Loucy (cell line): ENCODE measurements around the gene FGD5.

ENCODE experiments used
- H2AFZ ChIP-seq: fragments of 200-600 bp; sonication (generic); 2 replicates; pipeline ENCODE4 v1.6.0; 2016; ENCODE audit warnings: antibody characterized with exemption, mild to moderate bottlenecking, low read length, moderate library complexity
- H3F3A ChIP-seq: fragments of 200-600 bp; 2 replicates; pipeline ENCODE4 v1.6.0; 2016; ENCODE audit warnings: antibody characterized with exemption, low read depth, mild to moderate bottlenecking
- H3K27me3 ChIP-seq: fragments of 200-600 bp; sonication (generic); 2 replicates; pipeline ENCODE4 v1.6.1; 2014; ENCODE audit warnings: low read length, mild to moderate bottlenecking; ENCODE audit not compliant: insufficient read depth, poor library complexity, severe bottlenecking
- H3K36me3 ChIP-seq: fragments of 200-600 bp; sonication (generic); 2 replicates; pipeline ENCODE4 v1.6.1; 2016; ENCODE audit warnings: low read length; ENCODE audit not compliant: insufficient read depth
- H3K4me1 ChIP-seq: fragments of 200-600 bp; sonication (generic); 2 replicates; pipeline ENCODE4 v1.5.1; 2014; ENCODE audit warnings: low read length, mild to moderate bottlenecking; ENCODE audit not compliant: insufficient read depth, poor library complexity, severe bottlenecking
- H3K4me2 ChIP-seq: fragments of 200-600 bp; sonication (generic); 2 replicates; pipeline ENCODE4 v1.6.0; 2014; ENCODE audit warnings: antibody characterized with exemption, low read length, low read depth, mild to moderate bottlenecking; ENCODE audit not compliant: poor library complexity, severe bottlenecking
- H3K4me3 ChIP-seq: fragments of 200-600 bp; sonication (generic); 2 replicates; pipeline ENCODE4 v1.5.1; 2014; ENCODE audit warnings: low read length, mild to moderate bottlenecking, mixed read lengths; ENCODE audit not compliant: poor library complexity, severe bottlenecking
- H3K79me2 ChIP-seq: fragments of 200-600 bp; sonication (generic); 2 replicates; pipeline ENCODE4 v1.6.1; 2014; ENCODE audit warnings: low read length; ENCODE audit not compliant: insufficient read depth
- H3K9ac ChIP-seq: fragments of 200-600 bp; sonication (generic); 2 replicates; pipeline ENCODE4 v1.6.0; 2014; ENCODE audit warnings: mild to moderate bottlenecking, low read depth, low read length, moderate library complexity; ENCODE audit not compliant: poor library complexity, severe bottlenecking
- H3K9me2 ChIP-seq: fragments of 200-600 bp; sonication (generic); replicated peaks from 2 replicates; pipeline ENCODE4 v1.6.1; 2016; ENCODE audit warnings: low read depth, low read length, mixed read lengths
- H3K9me3 ChIP-seq: fragments of 200-600 bp; sonication (generic); 2 replicates; pipeline ENCODE4 v1.6.1; 2014; ENCODE audit warnings: mild to moderate bottlenecking, antibody characterized with exemption, low read length, low read depth; ENCODE audit not compliant: insufficient read depth
- H4K20me1 ChIP-seq: fragments of 200-600 bp; sonication (generic); 2 replicates; pipeline ENCODE4 v1.6.0; 2014; ENCODE audit warnings: antibody characterized with exemption, low read length, mild to moderate bottlenecking; ENCODE audit not compliant: insufficient read depth, poor library complexity, severe bottlenecking
- CTCF ChIP-seq: fragments of 200-600 bp; sonication (generic); conservative IDR thresholded peaks from 2 replicates; pipeline ENCODE4 v1.5.1; 2014; ENCODE audit warnings: mild to moderate bottlenecking, antibody characterized with exemption, low read length
- EZH2phosphoT487 ChIP-seq: fragments of 200-600 bp; IDR thresholded peaks from 2 replicates; pipeline ENCODE4 v1.6.1; 2018; ENCODE audit warnings: antibody characterized with exemption, mild to moderate bottlenecking, moderate library complexity, borderline replicate concordance

The FGD5 gene

DNA sequence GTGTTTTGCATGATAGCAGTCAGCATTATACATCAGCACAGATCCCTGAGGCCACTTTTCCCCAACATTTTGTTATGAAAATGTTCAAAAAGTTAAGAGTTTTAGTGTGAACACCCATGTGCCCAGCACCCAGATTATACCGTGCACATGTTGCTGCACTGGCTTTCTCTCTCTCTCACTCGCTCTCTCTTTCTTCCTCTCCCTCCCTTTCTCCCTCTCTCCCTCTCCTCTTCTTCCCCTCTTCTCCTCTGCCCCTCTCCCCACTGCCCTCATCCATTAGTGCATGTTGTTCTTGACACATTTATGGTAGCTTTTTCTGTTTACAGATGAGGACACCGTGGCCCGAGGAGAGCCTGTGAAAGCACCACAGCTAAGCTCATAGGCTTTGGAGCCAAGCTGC, 7.3 kb downstream of the FGD5 start:
- H3K27me3 ChIP-seq, result no peaks in the 10 kb centered on the region
- no peaks in the 10 kb centered on the region for H3K9me2 ChIP-seq
- no peaks in the 10 kb centered on the region for H4K20me1 ChIP-seq
- no peaks in the 10 kb centered on the region for H3K79me2 ChIP-seq
- no peaks in the 10 kb centered on the region for H3K4me1 ChIP-seq
- no peaks in the 10 kb centered on the region for H3F3A ChIP-seq
- H3K36me3 ChIP-seq, result no peaks in the 10 kb centered on the region
- no peak overlapping the region for H3K4me2 ChIP-seq
- no peak overlapping the region for H3K9ac ChIP-seq
- no peak overlapping the region for H2AFZ ChIP-seq
- no peak for TF ChIP-seq EZH2phosphoT487
- no peak for TF ChIP-seq CTCF
- no peaks in the 10 kb centered on the region for H3K9me3 ChIP-seq
- H3K4me3 ChIP-seq, result no peak overlapping the region

DNA sequence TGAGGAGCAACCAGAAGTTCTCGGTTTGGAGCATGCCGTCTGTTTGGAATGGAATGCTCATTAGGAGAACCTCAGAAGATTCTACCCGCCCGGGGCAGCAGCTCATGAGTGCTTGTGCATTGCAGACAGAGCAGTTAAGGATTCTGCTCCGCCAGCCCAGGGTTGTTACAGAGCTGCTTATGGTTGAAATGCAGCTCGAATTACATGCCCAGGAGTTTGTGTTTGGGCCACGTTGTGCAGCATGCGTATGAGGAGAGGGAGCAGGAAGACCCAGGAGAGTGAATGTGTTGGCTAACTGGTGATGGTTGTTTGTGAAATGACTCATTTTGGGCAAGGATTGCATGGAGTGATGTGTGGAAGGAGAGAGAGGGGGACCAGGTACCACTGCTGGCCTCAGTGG, 9.0 kb downstream of the FGD5 start:
- H4K20me1 ChIP-seq, result no peaks in the 10 kb centered on the region
- no peaks in the 10 kb centered on the region for H3K27me3 ChIP-seq
- TF ChIP-seq CTCF, result no peak
- no peak for TF ChIP-seq EZH2phosphoT487
- H2AFZ ChIP-seq, result no peak overlapping the region
- no peaks in the 10 kb centered on the region for H3F3A ChIP-seq
- H3K9me3 ChIP-seq, result no peaks in the 10 kb centered on the region
- no peaks in the 10 kb centered on the region for H3K9me2 ChIP-seq
- no peak overlapping the region for H3K4me3 ChIP-seq
- H3K36me3 ChIP-seq, result no peaks in the 10 kb centered on the region
- no peaks in the 10 kb centered on the region for H3K4me1 ChIP-seq
- H3K9ac ChIP-seq, result no peak overlapping the region
- no peaks in the 10 kb centered on the region for H3K79me2 ChIP-seq
- H3K4me2 ChIP-seq, result no peak overlapping the region

GRCh38 chr3:14829811-14830210, 11.0 kb downstream of the FGD5 start:
- Histone ChIP-seq H4K20me1 (no peaks in the 10 kb centered on the region), H3K9ac (no peak overlapping the region), H2AFZ (no peak overlapping the region), H3F3A (no peaks in the 10 kb centered on the region), H3K9me3 (no peaks in the 10 kb centered on the region), H3K27me3 (no peaks in the 10 kb centered on the region), H3K4me2 (no peak overlapping the region), H3K4me3 (no peak overlapping the region), H3K4me1 (peaks cover 2% of the 10 kb centered on the region), H3K79me2 (no peaks in the 10 kb centered on the region), H3K36me3 (no peaks in the 10 kb centered on the region), H3K9me2 (no peaks in the 10 kb centered on the region)
- TF ChIP-seq EZH2phosphoT487 (no peak), CTCF (no peak)
